Stimulated activated CD4-positive, alpha-beta T cell treated with anti-CD3 and anti-CD28 coated beads, Interleukin-1b, Interleukin-23, amount 100 ng/mL, for 1 hour (primary cell): Measurements from ENCODE around the gene ADAMTS12.

Experiments used
- DNase-seq, 2 donors: peaks; one replicate each; pipeline ENCODE4 v3.0.0-alpha.2; 2020; ENCODE audit warnings: low read depth in 2 of 2

The ADAMTS12 gene

GRCh38 chr5:33657176-33657575 is 234.6 kb downstream of the ADAMTS12 start:
- DNase-seq, result no peak

DNA sequence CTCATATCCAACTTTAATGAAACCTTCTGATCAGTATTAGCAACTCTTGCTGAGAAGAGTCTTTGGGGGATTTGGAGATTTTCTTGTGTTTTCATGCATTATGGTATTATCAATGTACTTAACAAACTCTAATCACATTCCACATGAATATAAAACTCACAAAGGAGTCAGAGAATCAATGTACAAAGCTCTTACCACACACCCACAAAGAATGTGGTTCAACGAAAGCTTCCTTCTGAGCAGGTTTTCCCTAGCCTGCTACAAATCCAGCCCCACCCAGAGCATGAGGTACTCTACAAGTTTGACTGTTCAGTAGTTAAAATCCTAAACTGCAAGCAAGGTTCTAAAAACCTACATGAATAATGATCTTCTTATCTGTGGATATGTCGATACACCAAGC is 240.9 kb downstream of the ADAMTS12 start:
- no peak for DNase-seq

GRCh38 chr5:33649549-33650482 is 242.0 kb downstream of the ADAMTS12 start:
- no peak for DNase-seq

- DNase-seq, result no peak
Measured at GRCh38 chr5:33641744-33642505, 249.9 kb downstream of the ADAMTS12 start.

GRCh38 chr5:33639474-33639873 is 252.3 kb downstream of the ADAMTS12 start:
- DNase-seq, result no peak

DNA sequence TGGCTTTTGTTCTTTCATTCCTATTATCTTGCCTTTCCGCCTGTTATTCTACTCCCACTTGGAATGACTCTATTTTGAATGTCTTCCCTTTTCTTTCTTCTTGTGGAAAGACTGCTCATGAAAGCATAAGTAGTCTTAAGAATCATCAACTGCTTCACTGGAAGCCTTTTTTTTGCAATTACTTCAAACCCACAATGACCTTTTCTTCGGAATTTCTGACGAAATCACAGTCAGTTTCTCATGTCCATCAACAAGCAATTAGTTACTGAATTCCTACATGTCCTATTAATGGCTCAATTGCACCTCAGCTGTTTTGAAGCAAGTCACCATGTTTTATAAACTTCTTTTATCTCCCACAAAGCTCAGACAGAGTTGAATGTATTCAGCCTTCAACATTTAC is 254.8 kb downstream of the ADAMTS12 start:
- DNase-seq, result no peak

DNA sequence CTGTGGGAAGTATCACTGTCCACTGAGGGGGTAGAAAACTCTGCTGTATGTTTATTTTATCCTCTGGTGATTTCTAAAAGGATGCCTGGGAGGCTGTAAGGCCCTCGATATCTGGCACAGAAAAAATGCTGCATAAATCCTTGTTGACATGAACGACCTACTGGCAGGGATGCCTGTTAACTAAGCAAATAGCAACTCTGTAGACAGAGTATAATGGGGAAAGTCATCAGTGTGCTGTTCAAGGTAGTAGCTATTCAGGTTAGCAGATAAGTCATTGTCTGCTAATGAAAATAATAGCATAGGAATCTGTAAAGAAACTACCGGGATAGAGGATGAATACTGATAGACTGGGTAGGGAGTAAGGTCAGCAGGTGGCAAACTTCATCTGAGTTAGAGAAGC is 256.2 kb downstream of the ADAMTS12 start:
- no peak for DNase-seq

DNA sequence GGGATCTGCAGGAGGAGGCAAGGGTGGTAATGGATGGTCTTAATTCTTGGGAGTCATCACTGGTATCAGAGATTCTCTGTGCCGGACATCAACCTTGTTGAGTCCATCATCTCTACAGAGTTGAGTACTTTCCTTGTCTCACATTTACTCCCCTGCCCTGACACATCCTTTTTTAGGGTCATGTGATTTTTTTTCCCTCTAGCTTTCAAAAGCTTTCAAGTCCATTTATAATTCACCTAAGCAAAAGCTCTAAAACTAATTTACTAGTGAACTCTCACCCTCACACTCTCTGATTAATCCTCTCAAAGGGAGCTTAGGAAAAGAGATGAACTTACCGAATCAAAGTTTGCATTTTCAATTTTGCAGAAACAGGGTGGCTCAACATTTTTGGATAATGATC is 258.1 kb downstream of the ADAMTS12 start:
- DNase-seq, result no peak

- DNase-seq, result no peak
Measured at GRCh38 chr5:33631786-33632185, 260.0 kb downstream of the ADAMTS12 start.

DNA sequence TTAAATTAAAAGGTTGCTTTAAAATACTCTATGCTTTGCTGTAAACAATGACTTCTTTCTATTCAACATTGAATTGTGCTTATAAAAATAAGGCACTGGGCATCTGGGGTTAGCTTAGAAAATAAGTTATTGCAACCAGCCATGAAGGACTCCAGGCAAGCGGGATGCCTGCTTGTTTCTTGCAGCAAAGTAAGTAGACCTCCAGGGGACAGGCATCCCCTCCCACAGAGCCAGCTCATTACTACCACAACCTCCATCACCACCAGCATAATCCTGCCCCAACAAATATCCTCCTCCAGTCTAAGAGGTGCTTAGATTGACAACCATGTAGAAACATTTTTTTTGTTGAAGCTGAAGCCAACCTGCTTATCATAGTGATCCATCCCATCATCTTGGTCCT is 260.7 kb downstream of the ADAMTS12 start:
- no peak for DNase-seq

- DNase-seq, result no peak
Measured at GRCh38 chr5:33629999-33630398, 261.8 kb downstream of the ADAMTS12 start.

DNA sequence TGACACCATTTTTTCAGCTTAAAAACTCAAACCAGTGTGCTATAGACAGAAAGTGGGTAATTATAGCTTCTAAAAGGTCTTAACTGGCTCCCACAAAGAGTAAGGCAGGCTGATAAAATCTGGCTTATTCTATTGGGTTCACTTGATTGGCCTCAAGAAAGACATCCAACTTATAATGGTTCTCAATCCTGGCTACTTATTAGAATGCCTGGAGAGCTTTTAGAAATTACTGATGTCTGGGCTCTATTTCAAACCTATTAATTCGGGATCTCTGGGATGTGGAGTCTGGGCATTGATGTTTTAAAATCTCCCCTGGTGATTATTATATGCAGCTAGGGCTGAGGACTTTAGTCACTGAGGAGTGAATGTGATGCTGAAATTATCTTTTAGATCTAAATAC is 263.0 kb downstream of the ADAMTS12 start:
- no peak for DNase-seq

DNA sequence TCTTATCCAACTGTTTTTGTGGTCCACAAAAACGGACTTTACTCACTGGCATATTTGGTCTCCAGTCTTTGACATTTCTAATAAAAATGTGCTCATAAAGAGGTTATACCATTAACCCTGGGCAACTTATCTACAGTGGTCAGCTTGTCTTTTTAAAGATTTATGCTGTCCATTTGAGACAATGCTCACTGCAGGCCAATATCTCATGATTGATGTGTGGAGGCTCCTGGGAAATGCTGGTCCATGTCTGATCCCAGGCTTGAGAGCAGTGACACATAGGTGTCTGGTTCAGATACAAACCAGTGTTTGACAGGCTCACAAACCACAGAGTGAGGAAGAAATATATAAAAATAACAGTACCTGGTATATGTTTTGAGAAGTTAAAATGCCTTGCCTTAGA is 270.3 kb downstream of the ADAMTS12 start:
- no peak for DNase-seq

- no peak for DNase-seq
Measured at GRCh38 chr5:33614039-33614438, 277.8 kb downstream of the ADAMTS12 start.

- no peak for DNase-seq
Measured at GRCh38 chr5:33612386-33612785, 279.4 kb downstream of the ADAMTS12 start.

- no peak for DNase-seq
Measured at GRCh38 chr5:33611877-33612276, 279.9 kb downstream of the ADAMTS12 start.

DNA sequence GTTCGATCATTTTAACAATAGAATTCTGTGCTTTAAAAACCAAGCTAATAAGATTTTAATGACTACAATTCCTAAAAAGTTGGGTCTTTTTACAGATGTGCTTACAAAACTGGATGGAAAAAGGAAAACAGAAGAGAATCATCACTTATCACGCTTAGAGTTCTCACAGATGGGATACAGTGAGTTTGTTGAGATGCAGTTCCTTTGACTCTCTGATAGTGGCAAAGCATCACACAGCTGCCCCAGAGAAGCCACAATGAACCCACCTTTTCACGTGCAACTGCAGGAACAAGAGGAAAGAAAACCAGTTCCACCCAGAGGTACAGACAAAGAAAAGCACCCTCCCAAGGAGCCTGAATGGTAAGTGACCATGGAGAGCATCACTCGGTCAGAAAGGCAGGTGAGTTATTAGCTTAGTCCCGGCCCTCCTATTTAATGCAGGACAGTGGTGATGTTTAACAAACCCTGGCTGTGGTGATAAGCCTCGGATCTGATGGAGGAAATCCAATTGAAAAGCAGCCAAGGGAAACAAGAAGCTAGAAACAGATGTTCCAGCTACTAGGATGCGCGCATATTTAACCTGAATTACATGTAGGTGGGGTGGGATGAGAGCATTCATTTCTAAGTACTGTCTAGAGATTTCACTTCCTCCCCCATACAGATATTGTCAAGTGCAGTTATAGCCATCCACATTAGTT is 283.3 kb downstream of the ADAMTS12 start:
- no peak for DNase-seq

DNA sequence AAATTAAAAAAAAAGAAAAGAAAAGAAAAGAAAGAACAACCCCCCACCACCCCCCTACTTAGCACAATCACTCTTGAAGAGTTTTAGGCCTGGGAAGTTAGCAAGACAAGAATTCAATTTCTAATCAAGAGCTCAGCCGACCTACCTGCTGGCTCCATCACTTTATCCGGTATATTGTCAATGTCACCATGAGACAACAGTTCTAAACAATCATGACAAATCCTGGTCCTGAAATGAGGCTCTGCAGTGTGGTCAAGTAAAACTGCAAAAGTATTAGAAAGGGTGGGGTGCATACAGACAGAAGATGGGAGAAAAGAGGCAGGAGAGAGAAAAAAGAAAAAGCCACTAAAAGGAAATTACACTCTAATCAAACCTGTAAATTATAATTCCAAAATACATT is 287.3 kb downstream of the ADAMTS12 start:
- DNase-seq, result no peak

DNA sequence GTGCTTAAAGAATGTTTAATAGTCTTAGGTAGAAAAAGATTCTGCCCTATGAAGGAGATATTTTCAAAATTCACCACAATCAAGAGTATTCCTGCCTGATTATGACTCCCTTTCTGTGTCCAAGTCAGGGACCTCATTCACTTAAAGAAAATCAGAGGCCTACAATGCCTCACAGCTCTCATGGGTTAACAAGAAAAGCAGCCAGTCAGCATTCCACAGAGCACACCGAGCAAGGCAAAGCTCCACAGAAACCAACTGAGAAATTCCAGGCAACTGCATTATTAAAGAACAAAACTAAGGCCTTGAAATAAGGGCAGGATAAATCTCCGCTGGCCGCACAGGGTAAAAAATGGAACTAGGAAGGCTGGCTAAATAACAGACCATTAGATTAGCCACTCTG is 289.9 kb downstream of the ADAMTS12 start:
- no peak for DNase-seq

DNA sequence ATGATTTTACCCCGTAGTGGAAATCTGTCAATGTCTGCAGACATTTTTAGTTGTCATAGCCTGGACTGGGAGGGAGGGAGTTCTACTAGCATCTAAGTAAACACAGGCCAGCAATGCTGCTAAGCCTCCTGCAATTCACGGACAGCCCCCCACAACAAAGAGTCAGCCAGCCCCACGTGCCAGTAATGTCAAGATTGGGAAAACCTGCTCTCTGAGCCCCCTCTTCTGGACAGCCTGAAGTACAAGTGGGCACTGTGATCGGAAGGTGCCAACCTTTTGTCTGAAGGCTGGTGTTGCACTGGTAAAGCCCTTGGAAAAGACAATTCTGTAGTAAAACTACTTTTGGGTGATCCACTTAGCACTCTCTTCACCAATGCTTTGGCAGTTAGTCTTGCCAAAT is 296.5 kb downstream of the ADAMTS12 start:
- no peak for DNase-seq

GRCh38 chr5:33594006-33594405 is 297.8 kb downstream of the ADAMTS12 start:
- no peak for DNase-seq

- DNase-seq, result no peak
Measured at GRCh38 chr5:33592245-33592644, 299.5 kb downstream of the ADAMTS12 start.
